ENCODE results near the gene C8B. TPM values are rescaled to one million over a fixed set of nuclear protein-coding genes. Genes with fewer than 3 reads are reported as not detected.
A peak's percentile ranks its signal among the peaks of the same experiment; 100 is the strongest.

Gene C8B
- total and polyA plus RNA-seq, 7 experiments from 2014 or later = not detected

DNA sequence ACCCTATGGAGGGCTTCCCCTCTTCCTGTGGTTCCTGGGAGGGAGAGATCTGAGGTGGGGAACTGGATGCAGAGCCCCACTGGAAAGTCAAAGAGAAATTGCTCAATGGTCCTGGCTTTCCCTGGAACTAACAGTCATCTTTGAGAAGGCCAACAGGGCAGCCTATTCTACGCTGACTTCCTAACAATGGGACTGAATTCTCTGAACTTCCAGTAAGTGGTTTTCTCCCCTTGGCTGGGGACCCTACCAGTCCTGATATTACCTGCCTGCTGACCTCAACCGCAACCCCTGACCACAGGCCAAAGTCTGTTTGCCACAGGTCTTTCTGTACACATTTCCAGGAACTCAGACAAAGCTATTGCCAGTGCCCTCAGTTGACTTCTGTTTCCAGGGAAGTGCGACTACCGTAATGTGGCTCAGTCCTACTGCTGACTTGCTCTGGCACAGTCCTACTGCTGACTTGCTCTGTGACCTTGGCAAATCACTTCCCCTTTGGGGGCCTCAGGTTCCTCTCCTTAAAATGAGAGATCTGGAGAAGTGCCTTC is 55.3 kb downstream of the C8B start:
- Histone ChIP-seq H3K4me1 (ENCODE audit: control insufficient read depth in 2 of 2, insufficient read depth in 2 of 2, low read length in 2 of 2) (no peaks in the 10 kb centered on the region), H3K36me3 (ENCODE audit: control insufficient read depth in 2 of 3, insufficient read depth in 3 of 3, low read length in 3 of 3) (no peaks in the 10 kb centered on the region), H3K27me3 (ENCODE audit: control insufficient read depth in 2 of 2, insufficient read depth in 2 of 2, low read length in 2 of 2) (no peaks in the 10 kb centered on the region), H3K27ac (ENCODE audit: low read depth, low read length) (no peak overlapping the region), H3K9me3 (ENCODE audit: control insufficient read depth in 2 of 3, low read length in 3 of 3) (no peaks in the 10 kb centered on the region), H3K4me3 (ENCODE audit: low read length) (no peak overlapping the region)
- Mint-ChIP-seq H3K4me1 (peaks cover 0 to 16% (median 0%) of the 10 kb centered on the region in 7 donors), H3K9me3 (peaks cover 0 to 7% (median 0%) of the 10 kb centered on the region in 11 donors), H3K36me3 (no peaks in the 10 kb centered on the region), H3K27ac (peak overlapping the region in 1 of 9 donors; percentile 17), H3K4me3 (no peak overlapping the region), H3K27me3 (peaks cover 0 to 29% (median 5%) of the 10 kb centered on the region in 5 donors)
- ChIA-PET CTCF (no interaction called here), POLR2A (no interaction called here)
- ATAC-seq = peak; percentile 32
- no peak for DNase-seq
- intact Hi-C loops (cut with micrococcal nuclease) = no loop called here

DNA sequence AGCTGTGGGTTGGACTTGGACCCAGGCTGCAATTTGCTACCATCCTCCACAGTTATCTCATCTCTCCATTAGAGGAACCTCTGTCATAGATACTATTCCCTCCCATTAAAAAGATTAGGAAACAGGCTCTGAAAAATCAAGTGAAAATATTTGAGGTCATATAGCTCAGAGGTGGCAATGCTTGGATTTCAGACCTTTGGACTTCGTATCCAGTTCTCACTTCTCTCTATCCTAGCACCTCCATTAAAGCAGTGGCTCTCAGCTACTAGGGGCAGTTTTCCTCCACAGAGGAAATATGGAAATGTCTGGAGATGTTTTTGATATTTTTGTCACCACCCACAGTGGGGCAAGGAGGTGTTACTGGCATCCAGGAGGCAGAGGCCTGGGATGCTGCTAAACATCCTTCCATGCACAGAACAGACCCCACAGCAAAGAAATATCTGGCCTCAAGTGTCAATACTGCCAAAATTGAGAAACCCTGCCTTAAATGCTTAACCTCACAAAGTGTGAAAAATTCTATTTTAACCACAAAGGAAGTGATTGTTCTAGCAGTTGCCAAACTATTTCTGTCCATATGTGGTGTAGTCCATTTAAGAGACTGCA is 57.1 kb downstream of the C8B start:
- H3K9me3 ChIP-seq (ENCODE audit: control insufficient read depth in 2 of 3, low read length in 3 of 3) = no peaks in the 10 kb centered on the region
- no peak for DNase-seq
- Mint-ChIP-seq H3K36me3 (no peaks in the 10 kb centered on the region), H3K4me3 (no peak overlapping the region), H3K27me3 (peaks cover 0 to 25% (median 3%) of the 10 kb centered on the region in 5 donors), H3K9me3 (peaks cover 0 to 4% (median 0%) of the 10 kb centered on the region in 11 donors), H3K4me1 (peaks cover 0 to 16% (median 0%) of the 10 kb centered on the region in 7 donors), H3K27ac (no peak overlapping the region)
- no peaks in the 10 kb centered on the region for H3K36me3 ChIP-seq (ENCODE audit: control insufficient read depth in 2 of 3, insufficient read depth in 3 of 3, low read length in 3 of 3)
- H3K27me3 ChIP-seq (ENCODE audit: control insufficient read depth in 2 of 2, insufficient read depth in 2 of 2, low read length in 2 of 2) = no peaks in the 10 kb centered on the region
- no peak for ATAC-seq
- CTCF ChIA-PET = no interaction called here
- no peak overlapping the region for H3K4me3 ChIP-seq (ENCODE audit: low read length)
- intact Hi-C loops (cut with micrococcal nuclease) = no loop called here
- POLR2A ChIA-PET = no interaction called here
- no peaks in the 10 kb centered on the region for H3K4me1 ChIP-seq (ENCODE audit: control insufficient read depth in 2 of 2, insufficient read depth in 2 of 2, low read length in 2 of 2)
- H3K27ac ChIP-seq (ENCODE audit: low read depth, low read length) = no peak overlapping the region

DNA sequence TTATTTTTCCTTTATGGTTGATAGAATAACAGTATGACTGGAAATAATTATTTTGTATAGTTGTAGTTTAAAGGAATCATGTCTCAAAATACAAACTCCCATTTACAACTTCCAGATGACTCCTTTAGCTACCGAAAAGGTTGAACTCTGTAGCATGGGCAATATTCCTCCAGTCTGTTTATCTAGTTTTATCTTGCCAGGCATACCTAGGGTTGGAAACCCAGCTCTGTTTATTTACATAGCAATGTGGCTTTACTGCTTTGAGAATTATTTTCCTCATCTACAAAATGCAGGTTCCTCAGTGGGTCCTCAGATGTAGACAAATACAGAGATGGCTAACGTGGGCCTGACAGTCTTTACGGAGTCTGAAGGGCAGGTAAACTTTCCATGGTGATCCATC is 60.1 kb downstream of the C8B start:
- Histone ChIP-seq H3K27ac (ENCODE audit: low read depth, low read length) (no peak overlapping the region), H3K4me3 (ENCODE audit: low read length) (no peak overlapping the region), H3K36me3 (ENCODE audit: control insufficient read depth in 2 of 3, insufficient read depth in 3 of 3, low read length in 3 of 3) (no peaks in the 10 kb centered on the region), H3K27me3 (ENCODE audit: control insufficient read depth in 2 of 2, insufficient read depth in 2 of 2, low read length in 2 of 2) (no peaks in the 10 kb centered on the region), H3K4me1 (ENCODE audit: control insufficient read depth in 2 of 2, insufficient read depth in 2 of 2, low read length in 2 of 2) (no peaks in the 10 kb centered on the region), H3K9me3 (ENCODE audit: control insufficient read depth in 2 of 3, low read length in 3 of 3) (no peaks in the 10 kb centered on the region)
- intact Hi-C loops (cut with micrococcal nuclease) = no loop called here
- Mint-ChIP-seq H3K9me3 (peaks cover 0 to 3% (median 0%) of the 10 kb centered on the region in 11 donors), H3K4me3 (no peak overlapping the region), H3K27ac (no peak overlapping the region), H3K4me1 (peaks cover 0 to 16% (median 0%) of the 10 kb centered on the region in 7 donors), H3K27me3 (peaks cover 0 to 24% (median 5%) of the 10 kb centered on the region in 5 donors), H3K36me3 (no peaks in the 10 kb centered on the region)
- POLR2A ChIA-PET = no interaction called here
- DNase-seq (no peak), ATAC-seq (no peak)
- CTCF ChIA-PET = no interaction called here

DNA sequence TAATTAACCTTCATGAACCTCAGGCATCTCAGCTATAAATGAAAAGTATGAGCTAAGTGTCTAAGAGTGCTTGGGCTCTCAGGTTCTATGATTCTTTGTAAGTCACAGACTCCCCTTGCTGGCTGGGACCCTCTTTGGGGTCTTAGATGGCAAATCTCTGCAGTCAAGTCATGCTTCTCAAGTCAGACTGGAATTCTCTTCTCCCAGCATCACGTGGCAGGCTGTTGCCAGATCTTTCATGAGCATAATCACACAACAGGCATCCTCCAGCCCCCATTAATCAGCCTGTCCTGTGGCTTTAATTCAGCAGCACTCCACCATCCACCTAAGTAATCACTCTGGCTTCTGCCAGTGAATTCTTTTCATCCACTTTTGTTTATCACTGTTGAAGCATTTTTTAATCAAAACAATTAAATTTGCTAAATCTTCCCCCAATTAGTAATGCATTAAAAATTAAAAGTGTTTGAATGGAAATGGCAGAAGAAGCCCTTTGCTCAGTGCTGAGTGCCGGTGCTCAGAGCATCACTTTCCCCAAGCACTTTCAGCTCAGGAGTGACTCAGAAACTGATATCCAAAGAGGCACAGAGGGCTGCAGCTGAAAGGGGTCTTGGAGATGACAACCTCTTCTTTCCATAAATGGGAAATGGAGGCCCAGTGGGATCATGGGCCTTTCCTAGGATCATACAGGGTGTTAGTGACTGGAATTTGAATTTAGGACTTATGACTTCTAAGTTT is 61.0 kb downstream of the C8B start:
- H3K27me3 Mint-ChIP-seq = peaks cover 0 to 18% (median 5%) of the 10 kb centered on the region in 5 donors
- ChIA-PET POLR2A (no interaction called here), CTCF (no interaction called here)
- no peak overlapping the region for H3K4me3 Mint-ChIP-seq
- H3K9me3 Mint-ChIP-seq = peaks cover 0 to 3% (median 0%) of the 10 kb centered on the region in 11 donors
- Histone ChIP-seq H3K27ac (ENCODE audit: low read depth, low read length) (no peak overlapping the region), H3K36me3 (ENCODE audit: control insufficient read depth in 2 of 3, insufficient read depth in 3 of 3, low read length in 3 of 3) (no peaks in the 10 kb centered on the region), H3K4me3 (ENCODE audit: low read length) (no peak overlapping the region), H3K4me1 (ENCODE audit: control insufficient read depth in 2 of 2, insufficient read depth in 2 of 2, low read length in 2 of 2) (no peaks in the 10 kb centered on the region), H3K27me3 (ENCODE audit: control insufficient read depth in 2 of 2, insufficient read depth in 2 of 2, low read length in 2 of 2) (no peaks in the 10 kb centered on the region), H3K9me3 (ENCODE audit: control insufficient read depth in 2 of 3, low read length in 3 of 3) (no peaks in the 10 kb centered on the region)
- intact Hi-C loops (cut with micrococcal nuclease) = no loop called here
- no peaks in the 10 kb centered on the region for H3K36me3 Mint-ChIP-seq
- DNase-seq (no peak), ATAC-seq (no peak)
- H3K4me1 Mint-ChIP-seq = peaks cover 0 to 13% (median 0%) of the 10 kb centered on the region in 7 donors
- H3K27ac Mint-ChIP-seq = no peak overlapping the region

DNA sequence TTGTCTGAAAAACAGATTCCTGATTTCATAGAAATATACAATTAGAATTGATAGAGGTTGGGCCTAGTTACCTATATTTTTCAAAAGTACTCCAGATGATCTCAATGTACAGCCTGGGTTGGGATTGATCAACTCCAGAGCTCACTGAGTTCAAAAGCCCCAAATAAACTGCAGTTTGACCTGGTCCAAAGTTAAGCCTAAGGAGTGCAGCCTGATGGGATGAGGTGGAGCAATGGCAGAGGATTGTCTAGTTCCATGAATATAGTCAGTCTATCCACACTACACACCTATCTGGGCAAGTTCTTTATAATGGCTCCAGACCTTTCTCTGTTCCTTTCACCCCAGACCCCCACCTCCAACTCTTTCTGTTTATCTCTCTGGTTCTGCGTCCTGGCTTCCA is 62.0 kb downstream of the C8B start:
- H3K36me3 ChIP-seq (ENCODE audit: control insufficient read depth in 2 of 3, insufficient read depth in 3 of 3, low read length in 3 of 3) = no peaks in the 10 kb centered on the region
- peaks cover 0 to 3% (median 0%) of the 10 kb centered on the region in 11 donors for H3K9me3 Mint-ChIP-seq
- ATAC-seq (no peak), DNase-seq (no peak)
- no peak overlapping the region for H3K4me3 ChIP-seq (ENCODE audit: low read length)
- H3K27me3 ChIP-seq (ENCODE audit: control insufficient read depth in 2 of 2, insufficient read depth in 2 of 2, low read length in 2 of 2) = no peaks in the 10 kb centered on the region
- intact Hi-C loops (cut with micrococcal nuclease) = no loop called here
- H3K27ac ChIP-seq (ENCODE audit: low read depth, low read length) = no peak overlapping the region
- ChIA-PET CTCF (no interaction called here), POLR2A (no interaction called here)
- H3K27me3 Mint-ChIP-seq = peaks cover 0 to 18% (median 5%) of the 10 kb centered on the region in 5 donors
- H3K4me1 Mint-ChIP-seq = peaks cover 0 to 4% (median 0%) of the 10 kb centered on the region in 7 donors
- no peak overlapping the region for H3K4me3 Mint-ChIP-seq
- H3K9me3 ChIP-seq (ENCODE audit: control insufficient read depth in 2 of 3, low read length in 3 of 3) = no peaks in the 10 kb centered on the region
- no peak overlapping the region for H3K27ac Mint-ChIP-seq
- no peaks in the 10 kb centered on the region for H3K4me1 ChIP-seq (ENCODE audit: control insufficient read depth in 2 of 2, insufficient read depth in 2 of 2, low read length in 2 of 2)
- no peaks in the 10 kb centered on the region for H3K36me3 Mint-ChIP-seq

DNA sequence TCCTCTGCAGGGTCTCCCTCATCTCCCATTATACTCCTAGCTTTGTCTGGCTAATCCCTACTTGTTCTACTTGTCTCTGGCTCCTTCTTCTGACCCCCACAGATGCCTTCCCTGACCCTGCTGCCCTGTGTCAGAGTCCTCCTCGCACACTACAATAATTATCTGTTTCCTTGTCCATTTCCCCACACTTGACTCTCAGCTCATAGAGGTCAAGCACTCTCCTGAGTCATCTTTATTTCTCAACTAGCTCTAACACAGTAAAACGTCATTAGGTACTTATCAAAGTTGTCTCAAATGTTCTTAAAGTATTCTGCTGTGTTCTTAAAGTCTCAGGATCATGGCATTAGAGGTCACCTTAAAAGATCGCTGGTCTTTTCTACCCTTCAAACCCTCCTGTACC is 64.1 kb downstream of the C8B start:
- Mint-ChIP-seq H3K27me3 (peaks cover 0 to 18% (median 8%) of the 10 kb centered on the region in 5 donors), H3K36me3 (no peaks in the 10 kb centered on the region), H3K9me3 (peaks cover 0 to 3% (median 0%) of the 10 kb centered on the region in 11 donors), H3K4me1 (no peaks in the 10 kb centered on the region), H3K27ac (no peak overlapping the region), H3K4me3 (no peak overlapping the region)
- Histone ChIP-seq H3K36me3 (ENCODE audit: control insufficient read depth in 2 of 3, insufficient read depth in 3 of 3, low read length in 3 of 3) (no peaks in the 10 kb centered on the region), H3K9me3 (ENCODE audit: control insufficient read depth in 2 of 3, low read length in 3 of 3) (no peaks in the 10 kb centered on the region), H3K4me1 (ENCODE audit: control insufficient read depth in 2 of 2, insufficient read depth in 2 of 2, low read length in 2 of 2) (no peaks in the 10 kb centered on the region), H3K4me3 (ENCODE audit: low read length) (no peak overlapping the region), H3K27me3 (ENCODE audit: control insufficient read depth in 2 of 2, insufficient read depth in 2 of 2, low read length in 2 of 2) (no peaks in the 10 kb centered on the region), H3K27ac (ENCODE audit: low read depth, low read length) (no peak overlapping the region)
- ChIA-PET POLR2A (no interaction called here), CTCF (no interaction called here)
- no peak for DNase-seq
- intact Hi-C loops (cut with micrococcal nuclease) = no loop called here
- ATAC-seq = no peak

DNA sequence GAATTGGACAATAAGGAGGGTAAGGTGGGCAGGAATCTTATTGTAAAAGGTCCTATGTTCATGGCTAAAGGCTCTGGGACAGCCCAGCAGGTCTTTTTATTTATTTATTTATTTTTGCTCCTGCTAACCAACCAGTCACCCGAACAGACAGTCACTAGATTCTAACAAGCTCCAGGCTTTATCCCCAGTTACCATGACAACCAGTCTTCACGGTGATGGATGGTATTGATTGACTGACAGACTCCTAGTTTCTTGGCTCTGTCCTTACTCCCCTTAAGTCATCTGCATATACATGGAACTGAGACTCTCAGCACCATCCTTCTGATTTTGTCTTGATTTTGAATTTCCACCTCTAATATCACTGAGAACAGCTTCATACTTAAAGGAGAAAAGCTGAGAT is 66.9 kb downstream of the C8B start:
- no peaks in the 10 kb centered on the region for H3K4me1 ChIP-seq (ENCODE audit: control insufficient read depth in 2 of 2, insufficient read depth in 2 of 2, low read length in 2 of 2)
- no peak overlapping the region for H3K4me3 Mint-ChIP-seq
- H3K4me1 Mint-ChIP-seq = no peaks in the 10 kb centered on the region

More for the DNA sequence above, 66.9 kb downstream of the C8B start:
- Mint-ChIP-seq H3K9me3 (no peaks in the 10 kb centered on the region), H3K36me3 (no peaks in the 10 kb centered on the region), H3K27ac (no peak overlapping the region), H3K27me3 (peaks cover 0 to 12% (median 5%) of the 10 kb centered on the region in 5 donors)
- Histone ChIP-seq H3K27ac (ENCODE audit: low read depth, low read length) (no peak overlapping the region), H3K4me3 (ENCODE audit: low read length) (no peak overlapping the region), H3K36me3 (ENCODE audit: control insufficient read depth in 2 of 3, insufficient read depth in 3 of 3, low read length in 3 of 3) (no peaks in the 10 kb centered on the region), H3K9me3 (ENCODE audit: control insufficient read depth in 2 of 3, low read length in 3 of 3) (no peaks in the 10 kb centered on the region), H3K27me3 (ENCODE audit: control insufficient read depth in 2 of 2, insufficient read depth in 2 of 2, low read length in 2 of 2) (no peaks in the 10 kb centered on the region)
- CTCF ChIA-PET = no interaction called here
- intact Hi-C loops (cut with micrococcal nuclease) = no loop called here
- POLR2A ChIA-PET = no interaction called here
- ATAC-seq (no peak), DNase-seq (no peak)

Measured in naive thymus-derived CD4-positive, alpha-beta T cell (primary cell).